CD14-positive monocyte (primary cell): Measurements from ENCODE around the gene DUSP3. TPM values are rescaled to one million over a fixed set of nuclear protein-coding genes. Genes with fewer than 3 reads are reported as not detected.

Experiments used
- DNase-seq, 3 donors: peaks; one replicate each; pipeline ENCODE4 v3.0.0-alpha.2; 2011 to 2022
- H2AFZ ChIP-seq: 2 replicates; pipeline ENCODE4 v1.6.0; 2012; ENCODE audit warnings: mild to moderate bottlenecking, low read depth, low read length, inconsistent platforms; ENCODE audit not compliant: insufficient read depth, poor library complexity, severe bottlenecking
- H3K27ac ChIP-seq, 2 donors: 1 replicate in 1 of 2; 2 replicates in 1 of 2; pipeline ENCODE4 v1.5.1; 2012 to 2013; ENCODE audit warnings: low read length in 2 of 2, control low read depth in 1 of 2, inconsistent platforms in 1 of 2, low read depth in 1 of 2, mild to moderate bottlenecking in 1 of 2
- H3K27me3 ChIP-seq, 2 donors: one replicate each; pipeline versions ENCODE4 v1.6.0 to v1.6.1; 2011 to 2013; ENCODE audit warnings: low read length in 2 of 2; ENCODE audit not compliant: control insufficient read depth in 2 of 2, insufficient read depth in 2 of 2
- H3K36me3 ChIP-seq, 2 donors: replicated peaks in 1 of 2; 1 replicate in 1 of 2; 2 replicates in 1 of 2; pipeline versions ENCODE4 v1.5.1 to v1.6.1; 2012 to 2013; ENCODE audit warnings: low read length in 2 of 2, control low read depth in 1 of 2, inconsistent platforms in 1 of 2, mild to moderate bottlenecking in 1 of 2; ENCODE audit not compliant: insufficient read depth in 2 of 2, control insufficient read depth in 1 of 2
- H3K4me1 ChIP-seq, 2 donors: 1 replicate in 1 of 2; 2 replicates in 1 of 2; pipeline versions ENCODE4 v1.5.1 to v1.6.1; 2012 to 2013; ENCODE audit warnings: low read length in 2 of 2, control low read depth in 1 of 2, inconsistent platforms in 1 of 2, mild to moderate bottlenecking in 1 of 2, moderate library complexity in 1 of 2; ENCODE audit not compliant: insufficient read depth in 2 of 2, control insufficient read depth in 1 of 2
- H3K4me2 ChIP-seq: replicated peaks from 2 replicates; pipeline ENCODE3; 2012; ENCODE audit warnings: low read length, moderate library complexity, mild to moderate bottlenecking; ENCODE audit not compliant: poor library complexity, severe bottlenecking; ENCODE audit errors: extremely low read depth
- H3K4me3 ChIP-seq, 3 experiments: fragments of 200-600 bp in 1 of 3; sonication (generic) in 1 of 3; replicated peaks in 1 of 3; 1 replicate in 2 of 3; 2 replicates in 1 of 3; pipeline ENCODE4 v1.5.1; 2011 to 2013; ENCODE audit warnings: low read length in 3 of 3, mild to moderate bottlenecking in 3 of 3, control low read depth in 2 of 3, low read depth in 2 of 3, inconsistent platforms in 1 of 3, moderate library complexity in 1 of 3
- H3K79me2 ChIP-seq: 2 replicates; pipeline ENCODE4 v1.6.0; 2012; ENCODE audit warnings: mild to moderate bottlenecking, control low read depth, inconsistent platforms, low read length, moderate library complexity; ENCODE audit not compliant: insufficient read depth
- H3K9ac ChIP-seq: 2 replicates; pipeline ENCODE4 v1.6.0; 2017; ENCODE audit warnings: low read length, mild to moderate bottlenecking; ENCODE audit not compliant: insufficient read depth, poor library complexity, severe bottlenecking
- H3K9me3 ChIP-seq, 2 donors: replicated peaks in 1 of 2; 1 replicate in 1 of 2; 2 replicates in 1 of 2; pipeline versions ENCODE4 v1.5.1 to v1.6.1; 2012 to 2013; ENCODE audit warnings: low read length in 2 of 2, control low read depth in 1 of 2; ENCODE audit not compliant: control insufficient read depth in 1 of 2, insufficient read depth in 1 of 2
- H4K20me1 ChIP-seq: 2 replicates; pipeline ENCODE4 v1.6.0; 2012; ENCODE audit warnings: mild to moderate bottlenecking, low read length, control low read depth, moderate library complexity; ENCODE audit not compliant: insufficient read depth
- H3K27ac Mint-ChIP-seq, 7 donors: one replicate each; pipeline ENCODE4 v1.8.0; 2020; ENCODE audit warnings: mild to moderate bottlenecking in 7 of 7, mixed read lengths in 7 of 7, moderate library complexity in 6 of 7, inconsistent platforms in 2 of 7
- H3K27me3 Mint-ChIP-seq, 3 donors: one replicate each; pipeline ENCODE4 v1.8.0; 2021 to 2022; ENCODE audit warnings: low read depth in 3 of 3, mild to moderate bottlenecking in 3 of 3, mixed read lengths in 3 of 3, moderate library complexity in 3 of 3, inconsistent platforms in 1 of 3
- H3K36me3 Mint-ChIP-seq, 2 donors: one replicate each; pipeline ENCODE4 v1.8.0; 2020; ENCODE audit warnings: mixed read lengths in 2 of 2, inconsistent platforms in 1 of 2, mild to moderate bottlenecking in 1 of 2
- H3K4me1 Mint-ChIP-seq: one replicate; pipeline ENCODE4 v1.8.0; 2020; ENCODE audit warnings: mild to moderate bottlenecking, mixed read lengths
- H3K4me3 Mint-ChIP-seq, 2 donors: one replicate each; pipeline ENCODE4 v1.8.0; 2020; ENCODE audit warnings: mild to moderate bottlenecking in 2 of 2, mixed read lengths in 2 of 2, moderate library complexity in 1 of 2
- H3K9me3 Mint-ChIP-seq, 7 donors: one replicate each; pipeline ENCODE4 v1.8.0; 2020 to 2022; ENCODE audit warnings: mixed read lengths in 7 of 7, mild to moderate bottlenecking in 6 of 7, moderate library complexity in 6 of 7, inconsistent platforms in 2 of 7
- WGBS: methylation state at CpG from one replicate; pipeline ENCODE4 v1.1.5; 2013; ENCODE audit warnings: missing lambda C conversion rate; ENCODE audit not compliant: insufficient coverage; 5-methylcytosine and 5-hydroxymethylcytosine counted together
- intact Hi-C, 2 donors: fragments of 100-400 bp; cut with micrococcal nuclease; formaldehyde crosslinking; loops; one replicate each; pipeline versions ENCODE4 v1.15.0 to v1.15.1; 2023
- polyA plus RNA-seq, 3 donors: library from polyadenylated mRNA; depleted of rRNA in 1 of 3; unstranded in 2 of 3; stranded (reverse) in 1 of 3; fragments of 300-500 nt in 2 of 3; fragments of >200 nt in 1 of 3; fragmentation: Illumina TruSeq in 2 of 3; gene quantifications; 1 replicate in 2 of 3; 2 replicates in 1 of 3; pipeline ENCODE4 v1.2.3, GENCODE V29; 2012 to 2021
- TF ChIP-seq, protein P1 (sequence below): fragments of 200-600 bp; IDR thresholded peaks from one replicate; pipeline ENCODE4 v1.8.0; 2022; ENCODE audit warnings: antibody characterized with exemption, mild to moderate bottlenecking

Gene DUSP3
- polyA plus RNA-seq, 3 donors, result 36.7 to 78.5 (median 58.9) TPM

DNA sequence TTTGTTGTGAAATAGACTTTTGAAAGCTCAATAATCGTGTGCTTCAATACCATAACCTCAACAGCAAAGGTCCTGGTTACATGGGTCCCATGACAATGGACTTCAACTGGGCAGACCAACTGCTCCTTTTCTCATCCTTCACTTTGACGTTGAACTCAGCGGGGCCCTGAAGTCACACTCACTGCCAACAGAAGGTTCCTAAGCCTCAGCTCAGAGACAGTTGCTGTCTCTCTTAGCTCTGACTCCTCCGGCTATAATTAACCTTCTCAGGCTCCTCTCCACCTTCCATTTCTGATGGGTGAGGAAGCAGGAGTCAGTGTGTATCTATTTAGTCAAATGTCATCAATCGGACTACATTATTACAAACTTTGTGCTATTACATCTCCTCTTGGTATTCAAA, 30.3 kb upstream of the DUSP3 start:
- intact Hi-C loops, result no loop called here
- Histone ChIP-seq H4K20me1 (no peaks in the 10 kb centered on the region), H3K4me3 (no peak overlapping the region), H3K79me2 (no peaks in the 10 kb centered on the region), H3K4me2 (no peak overlapping the region), H3K27ac (no peak overlapping the region), H3K9ac (no peak overlapping the region), H3K4me1 (peaks cover 0 to 2% of the 10 kb centered on the region in 2 donors), H2AFZ (no peak overlapping the region), H3K9me3 (no peaks in the 10 kb centered on the region), H3K36me3 (no peaks in the 10 kb centered on the region), H3K27me3 (no peaks in the 10 kb centered on the region)
- Mint-ChIP-seq H3K4me3 (no peak overlapping the region), H3K4me1 (peaks cover 5% of the 10 kb centered on the region), H3K9me3 (peaks cover 0 to 4% (median 0%) of the 10 kb centered on the region in 7 donors), H3K27me3 (peaks cover 0 to 3% (median 1%) of the 10 kb centered on the region in 3 donors), H3K27ac (no peak overlapping the region), H3K36me3 (peaks cover 0 to 5% of the 10 kb centered on the region in 2 donors)
- TF ChIP-seq, protein P1, sequence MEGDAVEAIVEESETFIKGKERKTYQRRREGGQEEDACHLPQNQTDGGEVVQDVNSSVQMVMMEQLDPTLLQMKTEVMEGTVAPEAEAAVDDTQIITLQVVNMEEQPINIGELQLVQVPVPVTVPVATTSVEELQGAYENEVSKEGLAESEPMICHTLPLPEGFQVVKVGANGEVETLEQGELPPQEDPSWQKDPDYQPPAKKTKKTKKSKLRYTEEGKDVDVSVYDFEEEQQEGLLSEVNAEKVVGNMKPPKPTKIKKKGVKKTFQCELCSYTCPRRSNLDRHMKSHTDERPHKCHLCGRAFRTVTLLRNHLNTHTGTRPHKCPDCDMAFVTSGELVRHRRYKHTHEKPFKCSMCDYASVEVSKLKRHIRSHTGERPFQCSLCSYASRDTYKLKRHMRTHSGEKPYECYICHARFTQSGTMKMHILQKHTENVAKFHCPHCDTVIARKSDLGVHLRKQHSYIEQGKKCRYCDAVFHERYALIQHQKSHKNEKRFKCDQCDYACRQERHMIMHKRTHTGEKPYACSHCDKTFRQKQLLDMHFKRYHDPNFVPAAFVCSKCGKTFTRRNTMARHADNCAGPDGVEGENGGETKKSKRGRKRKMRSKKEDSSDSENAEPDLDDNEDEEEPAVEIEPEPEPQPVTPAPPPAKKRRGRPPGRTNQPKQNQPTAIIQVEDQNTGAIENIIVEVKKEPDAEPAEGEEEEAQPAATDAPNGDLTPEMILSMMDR, result no peak
- 88% methylated on average over 3 of the region's 5 CpGs for WGBS
- no peak for DNase-seq

DNA sequence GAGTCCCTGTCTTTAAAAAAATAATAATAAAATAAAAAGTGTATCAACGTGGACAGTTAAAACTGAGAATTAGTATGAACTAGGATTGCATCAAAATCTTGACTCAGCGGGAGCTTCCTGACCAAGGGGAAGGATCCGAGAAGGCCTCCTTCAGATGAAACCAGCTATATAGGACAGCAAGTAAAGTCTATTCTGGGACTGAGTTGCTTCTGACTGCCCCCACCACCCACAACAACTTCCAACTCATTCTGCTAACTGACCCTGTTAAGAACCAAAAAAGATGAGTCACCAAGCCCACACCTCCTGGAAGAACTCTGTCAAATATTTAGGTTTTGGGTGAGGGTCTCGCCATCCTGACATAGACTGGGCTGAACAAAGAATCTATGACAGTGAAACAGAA, 29.3 kb upstream of the DUSP3 start:
- DNase-seq, result no peak
- no peak overlapping the region for H3K9ac ChIP-seq
- Mint-ChIP-seq H3K4me3 (no peak overlapping the region), H3K36me3 (peaks cover 5% of the 10 kb centered on the region in 2 donors), H3K9me3 (peaks cover 0 to 4% (median 0%) of the 10 kb centered on the region in 7 donors), H3K27me3 (peaks cover 0 to 3% (median 1%) of the 10 kb centered on the region in 3 donors), H3K4me1 (peaks cover 3% of the 10 kb centered on the region), H3K27ac (peak overlapping the region in 1 of 7 donors; percentile 6)
- H3K27me3 ChIP-seq, result no peaks in the 10 kb centered on the region
- H3K9me3 ChIP-seq, result no peaks in the 10 kb centered on the region
- no peak overlapping the region for H3K4me3 ChIP-seq
- no peaks in the 10 kb centered on the region for H3K36me3 ChIP-seq
- H3K79me2 ChIP-seq, result no peaks in the 10 kb centered on the region
- no peak overlapping the region for H2AFZ ChIP-seq
- TF ChIP-seq, protein P1, result no peak
- no peak overlapping the region for H3K27ac ChIP-seq
- intact Hi-C loops, result no loop called here
- no peak overlapping the region for H3K4me2 ChIP-seq
- WGBS, result no CpG with 5 or more reads among the region's 4 CpGs
- no peaks in the 10 kb centered on the region for H4K20me1 ChIP-seq
- H3K4me1 ChIP-seq, result no peaks in the 10 kb centered on the region
